Measurements from ENCODE around the gene TSPO.

TSPO gene

GRCh38 chr22:43203471-43203981 lies 52.2 kb downstream of the TSPO start:
- no peak for DNase-seq

- DNase-seq: no peak
These were observed 53.9 kb downstream of the TSPO start for GRCh38 chr22:43205261-43205691.

- DNase-seq: no peak
These were observed 54.6 kb downstream of the TSPO start for GRCh38 chr22:43205748-43206508.

- DNase-seq: no peak
These were observed 55.3 kb downstream of the TSPO start for GRCh38 chr22:43206509-43207161.

GRCh38 chr22:43207386-43207785 lies 56.0 kb downstream of the TSPO start:
- no peak for DNase-seq

GRCh38 chr22:43207849-43208702 lies 56.7 kb downstream of the TSPO start:
- no peak for DNase-seq

- no peak for DNase-seq
These were observed 57.6 kb downstream of the TSPO start for GRCh38 chr22:43208703-43209522.

- DNase-seq: no peak
These were observed 58.1 kb downstream of the TSPO start for GRCh38 chr22:43209523-43209890.

- no peak for DNase-seq
These were observed 58.6 kb downstream of the TSPO start for GRCh38 chr22:43209971-43210370.

GRCh38 chr22:43210631-43211515 lies 59.5 kb downstream of the TSPO start:
- no peak for DNase-seq

GRCh38 chr22:43211941-43212433 lies 60.6 kb downstream of the TSPO start:
- DNase-seq: no peak

GRCh38 chr22:43212434-43212952 lies 61.1 kb downstream of the TSPO start:
- no peak for DNase-seq
